ENCODE measurements around the gene KIF25.

DNA sequence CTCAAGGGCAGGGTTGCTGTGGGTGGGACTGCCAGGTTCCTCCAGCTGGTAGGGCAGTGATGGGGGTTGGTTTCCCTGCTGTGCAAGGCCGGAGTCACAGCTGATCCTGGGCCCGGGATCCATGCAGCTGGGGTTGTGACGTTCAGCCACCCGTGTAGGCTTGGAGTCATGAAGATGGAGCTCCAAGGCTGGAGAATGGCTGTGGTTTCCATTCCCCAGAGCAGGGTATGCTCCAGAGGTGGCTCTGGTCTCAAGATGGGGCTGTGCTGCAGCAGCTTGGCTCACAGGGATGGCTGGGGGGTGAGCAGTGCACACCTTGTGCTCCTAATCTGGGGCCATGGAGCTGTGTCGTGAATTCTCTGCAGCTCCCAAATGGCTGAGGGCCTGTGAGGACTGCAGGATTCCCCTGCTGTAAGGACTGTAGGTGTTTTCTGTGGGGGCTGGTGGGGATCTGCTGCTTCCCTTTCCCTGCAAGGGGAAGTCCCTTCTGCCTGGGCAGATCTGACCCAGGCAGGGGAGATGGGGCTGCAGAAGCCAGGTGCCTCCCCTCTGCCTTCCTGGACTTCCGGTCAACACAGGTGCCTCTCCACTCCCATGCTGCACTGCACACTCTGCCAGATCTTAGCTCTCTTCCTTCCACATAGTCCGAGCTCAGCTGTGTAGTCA, 15.9 kb downstream of the KIF25 start:
- TF ChIP-seq, protein P1, sequence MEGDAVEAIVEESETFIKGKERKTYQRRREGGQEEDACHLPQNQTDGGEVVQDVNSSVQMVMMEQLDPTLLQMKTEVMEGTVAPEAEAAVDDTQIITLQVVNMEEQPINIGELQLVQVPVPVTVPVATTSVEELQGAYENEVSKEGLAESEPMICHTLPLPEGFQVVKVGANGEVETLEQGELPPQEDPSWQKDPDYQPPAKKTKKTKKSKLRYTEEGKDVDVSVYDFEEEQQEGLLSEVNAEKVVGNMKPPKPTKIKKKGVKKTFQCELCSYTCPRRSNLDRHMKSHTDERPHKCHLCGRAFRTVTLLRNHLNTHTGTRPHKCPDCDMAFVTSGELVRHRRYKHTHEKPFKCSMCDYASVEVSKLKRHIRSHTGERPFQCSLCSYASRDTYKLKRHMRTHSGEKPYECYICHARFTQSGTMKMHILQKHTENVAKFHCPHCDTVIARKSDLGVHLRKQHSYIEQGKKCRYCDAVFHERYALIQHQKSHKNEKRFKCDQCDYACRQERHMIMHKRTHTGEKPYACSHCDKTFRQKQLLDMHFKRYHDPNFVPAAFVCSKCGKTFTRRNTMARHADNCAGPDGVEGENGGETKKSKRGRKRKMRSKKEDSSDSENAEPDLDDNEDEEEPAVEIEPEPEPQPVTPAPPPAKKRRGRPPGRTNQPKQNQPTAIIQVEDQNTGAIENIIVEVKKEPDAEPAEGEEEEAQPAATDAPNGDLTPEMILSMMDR (IDR thresholded peaks at IDR 0.05; ENCODE audit: poor library complexity, severe bottlenecking) = no peak
- TF ChIP-seq MXI1 (conservative IDR thresholded peaks at IDR 0.05; ENCODE audit: poor library complexity, severe bottlenecking) = no peak
- no peak for TF ChIP-seq SMC3 (conservative IDR thresholded peaks at IDR 0.05; ENCODE audit: poor library complexity)
- TF ChIP-seq EZH2 (IDR thresholded peaks at IDR 0.05; ENCODE audit: borderline replicate concordance, insufficient read depth, low read length, poor library complexity, severe bottlenecking) = no peak
